AG04449 (cell line): Measurements from ENCODE around the gene CLDN14.

ENCODE experiments used
- CTCF ChIA-PET: fragments of 350-600 bp; formaldehyde crosslinking; extraction: SDS; loops from one replicate; lab custom pipeline; 2021; ENCODE audit warnings: antibody characterized with exemption; lab: Yijun Ruan, JAX
- POLR2A ChIA-PET: fragments of 400-600, 350-600 bp; formaldehyde crosslinking; extraction: SDS; loops from one replicate; lab custom pipeline; 2020; ENCODE audit warnings: antibody characterized with exemption, inconsistent platforms; lab: Yijun Ruan, JAX
- DNase-seq: peaks from one replicate; pipeline ENCODE4 v3.0.0-alpha.2; 2010; ENCODE audit warnings: low read depth, low spot score
- H3K4me3 ChIP-seq: 2 replicates; pipeline ENCODE4 v1.5.1; 2011; ENCODE audit warnings: low read depth, mild to moderate bottlenecking, control low read depth, low read length
- TF ChIP-seq, protein P1 (sequence below): IDR thresholded peaks from one replicate; pipeline ENCODE4 v1.5.1; 2011; ENCODE audit warnings: mild to moderate bottlenecking, moderate library complexity, low read length, control low read depth, inconsistent platforms; ENCODE audit not compliant: insufficient read depth; ENCODE audit errors: missing control alignments

CLDN14 gene, protein sequence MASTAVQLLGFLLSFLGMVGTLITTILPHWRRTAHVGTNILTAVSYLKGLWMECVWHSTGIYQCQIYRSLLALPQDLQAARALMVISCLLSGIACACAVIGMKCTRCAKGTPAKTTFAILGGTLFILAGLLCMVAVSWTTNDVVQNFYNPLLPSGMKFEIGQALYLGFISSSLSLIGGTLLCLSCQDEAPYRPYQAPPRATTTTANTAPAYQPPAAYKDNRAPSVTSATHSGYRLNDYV

GRCh38 chr21:36479415-36480402 is at the start of gene CLDN14:
CLDN14 (minus strand) TSS chr21:36480122; CDS start chr21:36461695, 18,427 bp downstream.
- no peak within 1 kb of the TSS for H3K4me3 ChIP-seq
- DNase-seq: no peak
- TF ChIP-seq, protein P1, sequence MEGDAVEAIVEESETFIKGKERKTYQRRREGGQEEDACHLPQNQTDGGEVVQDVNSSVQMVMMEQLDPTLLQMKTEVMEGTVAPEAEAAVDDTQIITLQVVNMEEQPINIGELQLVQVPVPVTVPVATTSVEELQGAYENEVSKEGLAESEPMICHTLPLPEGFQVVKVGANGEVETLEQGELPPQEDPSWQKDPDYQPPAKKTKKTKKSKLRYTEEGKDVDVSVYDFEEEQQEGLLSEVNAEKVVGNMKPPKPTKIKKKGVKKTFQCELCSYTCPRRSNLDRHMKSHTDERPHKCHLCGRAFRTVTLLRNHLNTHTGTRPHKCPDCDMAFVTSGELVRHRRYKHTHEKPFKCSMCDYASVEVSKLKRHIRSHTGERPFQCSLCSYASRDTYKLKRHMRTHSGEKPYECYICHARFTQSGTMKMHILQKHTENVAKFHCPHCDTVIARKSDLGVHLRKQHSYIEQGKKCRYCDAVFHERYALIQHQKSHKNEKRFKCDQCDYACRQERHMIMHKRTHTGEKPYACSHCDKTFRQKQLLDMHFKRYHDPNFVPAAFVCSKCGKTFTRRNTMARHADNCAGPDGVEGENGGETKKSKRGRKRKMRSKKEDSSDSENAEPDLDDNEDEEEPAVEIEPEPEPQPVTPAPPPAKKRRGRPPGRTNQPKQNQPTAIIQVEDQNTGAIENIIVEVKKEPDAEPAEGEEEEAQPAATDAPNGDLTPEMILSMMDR: no peak
- CTCF ChIA-PET: interaction anchor here (0.9 to 3.2 kb wide), 7 partner anchors 10 to 448 kb away, joined by 3 to 16 read pairs (median 4); no protein-coding TSS in a partner anchor
- POLR2A ChIA-PET: interaction anchor here (0.7 to 3.9 kb wide), 3 partner anchors 8 to 50 kb away, joined by 3 to 33 read pairs (median 4); no protein-coding TSS in a partner anchor

DNA sequence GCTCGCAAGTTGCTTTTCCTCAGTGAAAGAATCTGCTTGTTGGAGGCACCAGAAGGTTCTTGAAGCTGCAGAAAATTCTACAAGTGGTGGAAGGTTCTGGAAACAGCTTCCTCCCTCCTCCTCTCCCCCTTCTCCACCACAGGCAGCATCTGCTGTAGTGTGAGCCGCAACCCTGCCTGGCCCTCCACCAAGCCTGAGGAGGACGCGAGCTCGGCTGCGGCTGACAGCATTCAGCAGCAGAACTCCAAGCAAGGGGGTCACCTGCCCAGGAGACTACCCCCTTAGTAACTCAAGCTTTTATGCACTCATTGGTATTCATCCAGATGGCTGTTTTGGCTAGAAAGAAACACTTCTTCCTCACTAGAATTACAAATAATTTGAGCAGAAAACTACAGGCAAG is 48.8 kb upstream of the CLDN14 start:
- no peak overlapping the region for H3K4me3 ChIP-seq
- POLR2A ChIA-PET: no interaction called here
- no peak for DNase-seq
- CTCF ChIA-PET: no interaction called here
- TF ChIP-seq, protein P1: no peak

DNA sequence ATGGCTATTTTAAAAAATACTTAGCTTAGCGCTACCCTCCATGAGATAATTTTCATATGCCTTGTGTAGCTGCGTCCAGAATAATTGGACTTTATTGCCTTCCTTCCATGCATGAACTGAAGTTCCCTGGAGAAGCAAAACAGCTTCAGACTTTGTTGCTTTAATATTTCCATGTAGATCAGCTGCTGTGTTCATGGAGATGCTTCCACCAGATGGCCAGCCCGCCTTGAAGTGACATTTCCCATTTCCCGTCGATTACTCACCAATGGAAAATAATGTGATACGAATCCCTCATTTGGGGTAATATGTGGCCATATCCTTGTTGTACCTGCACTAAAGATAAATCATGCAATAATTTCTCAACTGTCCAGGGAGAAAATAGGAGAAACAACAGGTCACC is 47.4 kb upstream of the CLDN14 start:
- H3K4me3 ChIP-seq: no peak overlapping the region
- CTCF ChIA-PET: interaction anchor here (1.2 kb wide), 1 partner anchor 22 kb away, joined by 4 read pairs; no protein-coding TSS in a partner anchor
- DNase-seq: no peak
- TF ChIP-seq, protein P1: no peak
- POLR2A ChIA-PET: no interaction called here

- ChIA-PET CTCF (interaction anchor here (1.7 kb wide), 1 partner anchor 21 kb away, joined by 5 read pairs; no protein-coding TSS in a partner anchor), POLR2A (no interaction called here)
- no peak overlapping the region for H3K4me3 ChIP-seq
- TF ChIP-seq, protein P1: no peak
- DNase-seq: no peak
Observed at GRCh38 chr21:36526104-36526503, 46.2 kb upstream of the CLDN14 start.

GRCh38 chr21:36524477-36524876 is 44.6 kb upstream of the CLDN14 start:
- ChIA-PET CTCF (interaction anchor here (1.0 to 1.7 kb wide), 2 partner anchors 19 to 22 kb away, joined by 3 to 5 read pairs; no protein-coding TSS in a partner anchor), POLR2A (no interaction called here)
- TF ChIP-seq, protein P1: no peak
- H3K4me3 ChIP-seq: no peak overlapping the region
- DNase-seq: no peak
